GM20000 (cell line): ENCODE data around the gene TTLL5.

Source experiments
- DNase-seq: peaks from one replicate; pipeline ENCODE4 v3.0.0; 2012; ENCODE audit warnings: low spot score
- CTCF ChIP-seq: IDR thresholded peaks from 2 replicates; pipeline ENCODE4 v1.5.1; 2012; ENCODE audit warnings: mild to moderate bottlenecking, control low read depth; ENCODE audit errors: extremely low read depth, missing control alignments

Gene TTLL5

GRCh38 chr14:75982266-75983018 lies 321.4 kb downstream of the TTLL5 start:
- peak; percentile 53 for TF ChIP-seq CTCF
- peak; percentile 88 for DNase-seq

GRCh38 chr14:75983019-75983358 lies 321.9 kb downstream of the TTLL5 start:
- no peak for TF ChIP-seq CTCF
- DNase-seq, result no peak

GRCh38 chr14:75984674-75985073 lies 323.6 kb downstream of the TTLL5 start:
- DNase-seq, result no peak
- TF ChIP-seq CTCF, result no peak

GRCh38 chr14:75985618-75986438 lies 324.8 kb downstream of the TTLL5 start, which contains the start of gene IFT43:
IFT43 (plus strand) TSS chr14:75985763; CDS start chr14:75985787, 24 bp downstream.
- TF ChIP-seq CTCF, result no peak
- peak; percentile 94 for DNase-seq

- no peak for TF ChIP-seq CTCF
- DNase-seq, result no peak
Observed at GRCh38 chr14:75986439-75986765, 325.4 kb downstream of the TTLL5 start.

GRCh38 chr14:75987201-75987970 lies 326.3 kb downstream of the TTLL5 start:
- no peak for TF ChIP-seq CTCF
- no peak for DNase-seq

GRCh38 chr14:75989134-75989533 lies 328.1 kb downstream of the TTLL5 start:
- no peak for TF ChIP-seq CTCF
- DNase-seq, result no peak
